ENCODE data around the gene DGKG.

The DGKG gene

DNA sequence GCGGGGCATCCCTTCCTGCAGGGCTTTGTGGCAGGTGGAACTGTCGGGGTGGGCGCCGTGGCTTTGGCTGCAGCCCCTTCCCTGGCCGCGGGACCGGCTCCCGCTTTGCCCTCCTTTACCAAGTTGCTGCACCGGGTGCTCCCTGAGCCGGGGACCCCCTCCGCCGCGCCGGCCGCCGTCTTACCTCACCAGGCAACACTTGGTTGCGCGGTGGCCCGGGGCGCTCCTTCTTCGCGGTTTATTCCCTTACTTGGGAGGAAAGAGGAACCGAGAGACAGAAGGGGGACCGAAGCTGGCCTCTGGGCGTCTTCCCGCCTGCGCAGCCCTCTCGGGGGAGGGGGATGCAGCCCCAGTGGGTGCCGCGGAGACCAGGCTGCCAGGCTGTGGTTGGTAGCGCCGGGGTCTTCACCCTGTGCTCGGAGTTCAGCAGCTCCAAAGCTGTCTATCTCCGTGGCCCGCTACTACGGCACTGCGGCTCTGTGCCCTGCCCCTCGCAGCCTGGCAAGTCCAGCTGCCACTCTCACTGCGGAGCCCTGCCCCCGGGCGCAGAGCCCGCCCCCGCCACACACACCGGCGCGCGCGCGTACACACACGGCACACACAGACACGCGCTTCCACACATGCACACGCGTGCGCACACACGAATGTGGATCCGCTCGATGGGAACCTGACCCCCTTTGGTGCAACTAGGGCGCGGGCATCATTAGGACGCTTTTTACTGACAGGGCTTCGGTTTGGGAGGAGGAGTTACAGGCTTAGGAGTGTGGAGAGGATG lies at the start of gene DGKG:
TSS of gene DGKG (minus strand) at position 473 of the 775 bp plus-strand sequence. CDS start 41,775 bp downstream, outside the sequence.
- peak; percentile 4 for DNase-seq

DNA sequence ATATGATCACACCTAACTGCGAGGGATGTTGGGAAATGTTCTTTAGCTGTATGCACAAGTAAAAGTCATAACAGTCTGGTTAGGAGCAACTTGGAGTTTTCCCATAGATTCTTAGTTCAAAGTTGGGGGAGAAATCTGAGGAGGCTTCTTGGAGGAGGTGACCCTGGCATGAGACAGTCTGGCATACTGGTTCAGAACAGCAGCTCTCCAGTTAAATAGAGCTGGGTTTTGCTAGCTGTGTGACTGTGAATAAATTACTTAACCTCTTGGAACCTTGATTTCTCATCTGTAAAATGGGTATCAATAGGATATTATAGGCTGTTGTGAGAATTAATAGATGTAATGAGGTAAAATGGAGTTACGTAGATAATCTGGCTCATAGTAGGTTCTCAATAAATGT lies 49.1 kb upstream of the DGKG start:
- no peak for DNase-seq

GRCh38 chr3:186406669-186407635 lies 44.9 kb upstream of the DGKG start:
- no peak for DNase-seq

DNA sequence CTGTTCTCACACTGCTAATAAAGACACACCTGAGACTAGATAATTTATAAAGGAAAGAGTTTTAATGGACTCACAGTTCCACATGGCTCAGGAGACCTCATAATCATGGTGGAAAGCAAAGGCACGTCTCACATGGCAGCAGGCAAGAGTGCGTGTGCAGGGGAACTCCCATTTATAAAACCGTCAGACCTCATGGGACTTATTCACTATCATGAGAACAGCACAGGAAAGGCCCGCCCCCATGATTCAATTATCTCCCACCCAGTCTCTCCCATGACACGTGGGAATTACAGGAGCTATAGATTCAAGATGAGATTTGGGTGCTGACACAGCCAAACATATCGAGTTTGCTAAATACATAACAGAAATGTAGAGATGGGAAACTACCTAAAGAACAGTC lies 39.5 kb upstream of the DGKG start:
- DNase-seq = no peak

DNA sequence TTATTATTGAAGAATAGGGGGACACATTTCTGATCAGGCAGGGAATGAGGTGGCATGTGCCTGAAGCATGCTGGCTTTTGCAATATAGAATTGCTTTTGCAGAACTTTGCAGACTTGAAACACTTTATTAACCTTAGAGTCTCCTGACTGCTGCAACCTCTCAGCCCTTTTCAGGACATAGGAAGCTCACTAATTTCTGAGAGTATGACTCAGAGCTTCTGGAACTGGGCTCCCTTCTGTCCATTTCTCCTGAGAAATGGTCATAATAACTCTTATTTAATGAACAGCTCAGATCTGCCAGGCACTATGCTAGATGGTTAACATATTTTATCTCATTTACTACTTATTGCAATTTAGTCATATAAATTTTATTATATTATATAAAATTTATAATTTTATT lies 38.6 kb upstream of the DGKG start:
- DNase-seq = no peak

- no peak for DNase-seq
Measured at GRCh38 chr3:186400026-186400425, 38.0 kb upstream of the DGKG start.

DNA sequence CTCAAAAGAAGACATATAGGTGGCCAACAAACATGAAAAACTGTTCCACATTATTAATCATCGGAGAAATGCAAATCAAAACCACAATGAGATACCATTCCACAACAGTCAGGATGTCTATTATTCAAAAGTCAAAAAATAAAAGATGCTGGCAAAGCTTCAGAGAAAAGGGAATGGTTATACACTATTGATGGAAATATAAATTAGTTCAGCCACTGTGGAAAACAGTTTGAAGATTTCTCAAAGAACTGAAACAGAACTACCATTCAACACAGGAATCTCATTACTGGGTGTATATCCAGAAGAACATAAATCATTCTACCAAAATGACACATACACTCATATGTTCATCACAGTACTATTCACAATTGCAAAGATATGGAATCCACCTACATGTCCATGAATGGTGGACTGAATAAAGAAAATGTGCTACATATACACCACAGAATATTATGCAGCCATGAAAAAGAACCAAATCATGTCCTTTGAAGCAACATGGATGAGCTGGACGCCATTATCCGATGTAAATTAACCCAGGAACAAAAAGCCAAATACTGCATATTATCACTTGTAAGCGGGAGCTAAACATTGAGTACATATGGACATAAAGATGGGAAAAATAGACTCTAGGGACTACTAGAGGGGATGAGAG lies 32.7 kb upstream of the DGKG start:
- DNase-seq = no peak

- DNase-seq = no peak
Measured at GRCh38 chr3:186386883-186387560, 25.0 kb upstream of the DGKG start.

- DNase-seq = no peak
Measured at GRCh38 chr3:186385856-186386602, 24.0 kb upstream of the DGKG start.

DNA sequence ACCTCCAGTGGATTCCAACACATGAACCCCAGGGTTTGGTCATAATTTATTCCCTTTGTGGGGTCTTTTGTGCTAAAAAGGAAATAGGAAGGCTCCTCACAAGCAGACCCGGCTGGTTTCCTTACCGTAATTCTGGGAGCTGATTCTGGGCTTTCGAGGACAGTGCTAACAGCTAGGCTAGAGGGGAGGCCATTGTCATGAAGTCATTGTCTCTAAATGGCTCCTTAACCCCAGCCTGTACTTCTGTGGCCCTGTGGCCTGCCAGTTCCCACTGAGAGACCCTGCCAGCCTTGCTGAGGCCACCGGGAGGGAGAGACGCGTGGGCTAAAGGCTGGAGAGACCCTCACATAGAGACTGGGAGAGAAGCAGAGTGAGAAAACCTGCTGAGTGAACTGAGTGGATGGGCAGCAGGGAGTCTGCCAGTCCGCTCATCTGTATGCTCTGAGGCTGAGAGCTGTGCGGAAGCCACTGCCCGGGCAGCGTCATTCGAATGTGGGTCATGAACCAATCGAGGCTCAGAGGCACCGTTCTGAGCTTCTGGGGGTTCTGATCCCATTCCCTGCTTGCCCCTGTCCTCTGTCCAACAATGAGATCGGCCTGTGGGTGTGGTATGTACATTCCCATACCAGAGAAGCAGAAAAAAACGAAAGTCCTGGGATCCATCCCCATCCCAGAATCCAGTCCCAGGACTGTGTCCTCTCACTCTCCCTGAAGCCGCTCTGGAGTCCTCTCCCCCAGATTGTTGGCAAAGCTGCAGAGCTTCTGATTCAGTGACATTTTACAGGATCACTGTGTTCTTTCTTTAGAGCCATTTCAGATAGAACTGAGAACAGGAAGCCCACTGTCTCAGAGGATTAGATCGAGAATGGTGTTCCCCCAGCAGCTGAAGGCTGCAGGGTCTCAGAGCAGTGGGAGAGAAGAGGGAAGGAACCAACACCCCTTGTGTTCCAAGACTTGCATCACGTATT lies 21.3 kb upstream of the DGKG start:
- no peak for DNase-seq

DNA sequence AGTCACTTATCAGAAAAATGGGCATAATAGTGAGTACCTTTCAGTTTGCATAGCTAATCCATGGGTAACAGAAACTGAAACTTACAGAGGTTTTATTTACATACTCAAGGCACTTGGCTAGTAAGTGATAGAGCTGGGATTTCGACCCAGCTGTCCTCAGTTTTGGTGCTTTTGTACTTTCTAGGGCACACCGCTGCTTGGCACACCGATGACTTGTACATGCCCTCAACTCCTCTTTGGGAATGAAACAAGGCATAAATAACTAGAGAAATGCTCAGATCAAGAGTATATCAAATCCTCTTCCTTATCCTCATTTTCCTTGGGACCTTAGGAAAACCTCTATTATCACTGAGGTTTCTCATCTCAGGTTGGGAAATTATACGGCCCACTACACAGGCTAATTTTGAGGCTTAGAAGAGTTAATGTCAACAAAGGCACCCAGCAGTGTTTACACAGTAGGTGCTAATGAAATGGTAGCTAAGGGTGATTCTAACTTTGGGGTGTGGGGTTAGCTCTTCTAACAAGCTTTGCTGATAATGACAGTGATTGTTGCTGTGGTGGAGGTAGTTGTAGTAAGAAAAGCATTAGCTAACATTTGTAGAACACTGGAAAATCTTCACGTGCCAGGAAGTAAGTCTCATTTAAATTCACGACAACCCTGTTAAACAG lies 20.3 kb upstream of the DGKG start:
- DNase-seq = no peak

DNA sequence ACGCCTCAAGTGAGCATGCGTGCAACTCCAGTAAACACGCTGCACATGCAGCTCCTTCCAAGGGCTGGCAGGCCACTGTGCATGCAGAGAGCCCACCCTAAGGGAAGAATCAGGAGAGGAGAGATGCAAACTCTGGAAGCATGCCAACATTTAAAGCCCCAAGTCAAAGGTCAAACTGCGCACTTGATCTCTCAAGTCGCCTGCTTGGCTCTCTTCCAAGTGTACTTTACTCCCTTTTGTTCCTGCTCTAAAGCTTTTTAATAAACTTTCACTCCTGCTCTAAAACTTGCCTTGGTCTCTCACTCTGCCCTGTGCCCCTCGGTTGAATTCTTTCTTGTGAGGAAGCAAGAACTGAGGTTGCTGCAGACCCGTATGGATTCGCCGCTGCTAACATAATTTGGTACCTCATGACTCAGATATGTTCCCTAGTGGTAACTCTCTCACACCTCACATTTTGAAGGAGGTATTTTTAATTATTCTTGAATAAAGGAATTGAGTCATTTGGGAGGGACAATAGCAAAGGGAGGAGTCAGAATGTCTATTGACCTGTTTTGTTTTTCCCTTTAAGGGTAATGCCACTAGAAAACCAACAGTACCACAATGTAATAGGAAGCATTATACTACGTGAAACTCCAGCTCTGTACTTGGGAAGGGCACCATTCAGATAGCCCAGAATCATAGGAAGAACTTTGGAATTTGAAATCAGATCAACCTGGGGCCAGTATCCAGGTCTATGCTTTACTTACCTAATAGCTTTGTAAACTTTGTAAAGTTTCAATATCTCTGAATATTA lies 19.6 kb upstream of the DGKG start:
- no peak for DNase-seq

DNA sequence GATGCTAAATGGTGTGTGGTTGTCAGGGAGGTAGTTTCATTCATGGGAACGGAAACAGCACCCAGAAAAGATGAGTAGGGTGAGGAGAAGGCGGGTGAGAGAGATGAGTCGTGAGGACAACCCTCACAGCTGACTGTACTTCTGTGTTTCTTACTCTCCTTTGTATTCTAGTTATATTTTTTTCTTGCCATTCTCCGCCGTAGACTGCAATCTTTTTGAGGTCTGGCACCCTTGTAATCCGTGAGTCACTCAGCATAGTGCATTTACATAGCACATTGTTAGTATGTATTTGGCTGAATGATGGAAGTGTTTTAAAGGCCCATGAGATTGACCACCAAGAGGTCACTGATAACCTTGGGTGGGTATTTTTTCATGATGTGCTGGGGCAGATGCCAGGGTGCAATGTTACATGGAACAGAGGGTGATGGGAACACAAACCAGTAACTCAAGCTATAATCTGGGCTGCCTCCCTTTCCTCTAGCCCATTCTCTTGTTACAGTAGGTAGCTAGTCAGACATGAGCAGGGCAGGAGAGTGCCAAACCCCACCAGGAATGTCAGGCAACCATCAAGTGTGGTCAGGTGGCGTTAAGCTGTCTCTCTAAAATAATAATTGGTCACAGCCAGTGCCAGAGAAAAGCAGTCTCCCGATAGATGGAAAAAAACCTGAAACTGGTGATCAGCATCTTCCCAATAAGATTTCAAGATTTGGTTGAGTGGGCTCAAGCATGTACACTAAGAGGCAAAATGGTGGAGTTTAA lies 18.8 kb upstream of the DGKG start:
- no peak for DNase-seq

- DNase-seq = no peak
Measured at GRCh38 chr3:186375443-186375842, 13.4 kb upstream of the DGKG start.

DNA sequence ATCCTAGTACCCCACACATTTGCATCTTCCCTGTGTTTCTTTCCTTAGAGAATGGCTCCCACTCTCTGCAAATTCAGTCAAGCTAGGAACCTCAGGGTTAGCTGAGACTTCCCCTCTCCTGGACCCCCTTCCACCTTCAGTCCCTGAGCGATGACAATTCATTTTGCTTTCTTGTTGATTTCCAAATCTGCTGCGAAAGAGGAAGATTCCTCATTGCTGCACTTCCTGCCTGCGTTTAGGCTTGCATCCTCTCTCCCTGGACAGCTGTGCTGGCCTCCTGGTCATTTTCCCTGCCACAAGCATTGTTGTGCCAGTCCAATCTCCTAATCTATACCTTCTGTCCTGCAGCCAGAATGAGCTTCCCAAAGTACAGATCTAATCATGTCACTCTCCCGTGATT lies 12.3 kb upstream of the DGKG start:
- DNase-seq = no peak

- no peak for DNase-seq
Measured at GRCh38 chr3:186369217-186369616, 7.2 kb upstream of the DGKG start.

- no peak for DNase-seq
Measured at GRCh38 chr3:186368717-186369116, 6.7 kb upstream of the DGKG start.

GRCh38 chr3:186368176-186368575 lies 6.1 kb upstream of the DGKG start:
- DNase-seq = no peak

DNA sequence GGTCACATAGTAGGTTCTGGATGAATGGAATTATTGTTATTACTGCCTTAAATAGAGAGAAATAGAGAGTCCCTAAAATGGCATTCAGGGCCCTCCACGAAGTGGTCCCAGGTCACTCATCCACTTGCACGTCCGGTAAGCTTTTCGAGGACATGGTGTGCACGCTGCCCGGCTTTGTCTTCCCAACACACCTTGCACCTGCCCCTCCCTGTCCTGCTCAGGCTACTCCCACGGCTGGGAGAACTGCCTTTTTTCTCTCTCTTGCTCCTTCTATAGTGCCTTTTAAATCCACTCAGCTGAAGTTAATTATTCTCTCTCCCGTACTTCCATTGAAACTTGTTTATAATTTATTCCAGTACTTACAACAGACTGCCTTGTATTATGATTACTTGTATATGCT lies 5.6 kb upstream of the DGKG start:
- DNase-seq = no peak
